A673 (cell line): ENCODE results near the gene RCBTB2. TPM values are rescaled to one million over a fixed set of nuclear protein-coding genes. Genes with fewer than 3 reads are reported as not detected.

ENCODE experiments used
- BruUV-seq: library from RNA; stranded (reverse); fragments of 400-500 nt; replicated peaks from 2 replicates; lab custom pipeline; 2021; lab: Mats Ljungman, UMichigan
- CTCF ChIA-PET: fragments of 300-600 bp; sonication (Branson Sonifier 250); formaldehyde crosslinking; loops from one replicate; lab custom pipeline; 2022; ENCODE audit warnings: antibody characterized with exemption; lab: Charles Lee
- POLR2A ChIA-PET: fragments of 300-600 bp; sonication (Branson Sonifier 250); formaldehyde crosslinking; loops from one replicate; lab custom pipeline; 2022; ENCODE audit warnings: antibody characterized with exemption; ENCODE audit not compliant: low non-redundant PET; lab: Charles Lee
- DNase-seq: peaks from one replicate; pipeline ENCODE4 v3.0.0-alpha.2; 2015; ENCODE audit warnings: low spot score
- H3K27ac ChIP-seq: fragments of 200-600 bp; sonication (generic); 2 replicates; pipeline ENCODE4 v1.5.1; 2016; ENCODE audit warnings: mixed run types, low read depth, mild to moderate bottlenecking, mixed read lengths, antibody characterized with exemption, low read length; ENCODE audit not compliant: poor library complexity, severe bottlenecking
- H3K27me3 ChIP-seq: fragments of 200-600 bp; sonication (generic); replicated peaks from 2 replicates; pipeline ENCODE4 v1.6.1; 2017; ENCODE audit warnings: mixed run types, low read depth, mild to moderate bottlenecking, mixed read lengths, antibody characterized with exemption, low read length; ENCODE audit not compliant: insufficient read depth, poor library complexity
- H3K36me3 ChIP-seq: fragments of 200-600 bp; sonication (generic); 2 replicates; pipeline ENCODE4 v1.6.1; 2016; ENCODE audit warnings: mixed run types, mild to moderate bottlenecking, mixed read lengths, antibody characterized with exemption, low read length; ENCODE audit not compliant: insufficient read depth, poor library complexity, severe bottlenecking
- H3K4me1 ChIP-seq: fragments of 200-600 bp; sonication (generic); 2 replicates; pipeline ENCODE4 v1.6.1; 2017; ENCODE audit warnings: mixed run types, mild to moderate bottlenecking, mixed read lengths, antibody characterized with exemption, low read length; ENCODE audit not compliant: insufficient read depth, poor library complexity, severe bottlenecking
- H3K4me3 ChIP-seq: fragments of 200-600 bp; sonication (generic); 2 replicates; pipeline ENCODE4 v1.5.1; 2016; ENCODE audit warnings: low read depth, mixed run types, mild to moderate bottlenecking, mixed read lengths, low read length; ENCODE audit not compliant: poor library complexity, severe bottlenecking
- H3K9me3 ChIP-seq: fragments of 200-600 bp; sonication (generic); 2 replicates; pipeline ENCODE4 v1.6.1; 2016; ENCODE audit warnings: mixed run types, low read depth, mild to moderate bottlenecking, mixed read lengths, antibody characterized with exemption, low read length; ENCODE audit not compliant: poor library complexity, severe bottlenecking
- EZH2 ChIP-seq: fragments of 200-600 bp; sonication (generic); IDR thresholded peaks from 2 replicates; pipeline ENCODE4 v1.6.1; 2017; ENCODE audit warnings: borderline replicate concordance, low read depth, mild to moderate bottlenecking, mixed read lengths, antibody characterized with exemption, low read length; ENCODE audit not compliant: poor library complexity, severe bottlenecking
- intact Hi-C: fragments of 100-400 bp; cut with micrococcal nuclease; formaldehyde crosslinking; loops from one replicate; pipeline ENCODE4 v1.10.0; 2022; ENCODE audit not compliant: unreplicated experiment
- total RNA-seq: library from RNA; stranded (reverse); gene quantifications from 2 replicates; pipeline ENCODE4 v1.2.3, GENCODE V29; 2021
- TF ChIP-seq, protein P1 (sequence below): fragments of 300-800, 200-600 bp; sonication (generic); conservative IDR thresholded peaks from 2 replicates; pipeline ENCODE4 v1.5.1; 2017; ENCODE audit warnings: low read depth, mild to moderate bottlenecking, antibody characterized with exemption, low read length, moderate library complexity, mixed read lengths

RCBTB2 gene
- total RNA-seq, 1 experiment from 2014 or later: 6.3 TPM

DNA sequence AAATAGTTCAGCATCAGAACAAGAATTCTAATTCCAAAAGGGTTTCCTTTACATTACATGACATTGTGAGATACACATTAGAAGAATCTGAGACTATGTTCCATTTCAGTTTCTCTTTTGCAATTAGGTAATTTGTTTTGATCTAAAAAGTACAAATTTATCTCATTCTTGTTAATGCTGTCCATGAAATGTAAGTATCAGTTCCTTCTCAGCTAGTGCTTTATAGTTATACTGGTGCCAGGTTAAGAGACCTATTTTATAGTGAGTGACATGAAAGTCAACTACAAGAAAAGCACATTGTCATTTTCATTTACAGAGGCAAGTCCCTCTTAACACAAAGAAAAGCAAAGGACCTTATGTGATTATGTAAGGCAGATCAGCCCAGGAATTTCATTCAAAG, 43.9 kb downstream of the RCBTB2 start:
- Histone ChIP-seq H3K27me3 (no peaks in the 10 kb centered on the region), H3K9me3 (no peaks in the 10 kb centered on the region), H3K27ac (no peak overlapping the region), H3K36me3 (no peaks in the 10 kb centered on the region), H3K4me3 (no peak overlapping the region), H3K4me1 (peaks cover 16% of the 10 kb centered on the region)
- CTCF ChIA-PET: no interaction called here
- POLR2A ChIA-PET: no interaction called here
- DNase-seq: no peak
- BruUV-seq: no TSS peak
- intact Hi-C loops: no loop called here
- TF ChIP-seq EZH2: no peak
- TF ChIP-seq, protein P1, sequence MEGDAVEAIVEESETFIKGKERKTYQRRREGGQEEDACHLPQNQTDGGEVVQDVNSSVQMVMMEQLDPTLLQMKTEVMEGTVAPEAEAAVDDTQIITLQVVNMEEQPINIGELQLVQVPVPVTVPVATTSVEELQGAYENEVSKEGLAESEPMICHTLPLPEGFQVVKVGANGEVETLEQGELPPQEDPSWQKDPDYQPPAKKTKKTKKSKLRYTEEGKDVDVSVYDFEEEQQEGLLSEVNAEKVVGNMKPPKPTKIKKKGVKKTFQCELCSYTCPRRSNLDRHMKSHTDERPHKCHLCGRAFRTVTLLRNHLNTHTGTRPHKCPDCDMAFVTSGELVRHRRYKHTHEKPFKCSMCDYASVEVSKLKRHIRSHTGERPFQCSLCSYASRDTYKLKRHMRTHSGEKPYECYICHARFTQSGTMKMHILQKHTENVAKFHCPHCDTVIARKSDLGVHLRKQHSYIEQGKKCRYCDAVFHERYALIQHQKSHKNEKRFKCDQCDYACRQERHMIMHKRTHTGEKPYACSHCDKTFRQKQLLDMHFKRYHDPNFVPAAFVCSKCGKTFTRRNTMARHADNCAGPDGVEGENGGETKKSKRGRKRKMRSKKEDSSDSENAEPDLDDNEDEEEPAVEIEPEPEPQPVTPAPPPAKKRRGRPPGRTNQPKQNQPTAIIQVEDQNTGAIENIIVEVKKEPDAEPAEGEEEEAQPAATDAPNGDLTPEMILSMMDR: no peak

GRCh38 chr13:48487968-48488367, 44.9 kb downstream of the RCBTB2 start:
- ChIA-PET CTCF (no interaction called here), POLR2A (no interaction called here)
- Histone ChIP-seq H3K4me3 (no peak overlapping the region), H3K9me3 (no peaks in the 10 kb centered on the region), H3K27ac (no peak overlapping the region), H3K27me3 (no peaks in the 10 kb centered on the region), H3K36me3 (no peaks in the 10 kb centered on the region), H3K4me1 (peaks cover 5% of the 10 kb centered on the region)
- TF ChIP-seq, protein P1: no peak
- TF ChIP-seq EZH2: no peak
- BruUV-seq: no TSS peak
- intact Hi-C loops: no loop called here
- DNase-seq: no peak

GRCh38 chr13:48486836-48487235, 46.0 kb downstream of the RCBTB2 start:
- POLR2A ChIA-PET: no interaction called here
- BruUV-seq: no TSS peak
- H3K36me3 ChIP-seq: no peaks in the 10 kb centered on the region
- TF ChIP-seq, protein P1: no peak
- no peak for TF ChIP-seq EZH2
- H3K27ac ChIP-seq: no peak overlapping the region
- no peaks in the 10 kb centered on the region for H3K9me3 ChIP-seq
- no peak overlapping the region for H3K4me3 ChIP-seq
- DNase-seq: no peak
- H3K27me3 ChIP-seq: no peaks in the 10 kb centered on the region
- CTCF ChIA-PET: no interaction called here
- peaks cover under 1% of the 10 kb centered on the region for H3K4me1 ChIP-seq
- intact Hi-C loops: no loop called here
